Erythroblast (primary cell): ENCODE results near the gene ZNF236.

Source experiments
- GATA1 ChIP-seq: IDR thresholded peaks from 2 replicates; pipeline ENCODE4 v1.6.1; 2011; ENCODE audit warnings: low read depth, mild to moderate bottlenecking, control low read depth, low read length, moderate library complexity
- POLR2A ChIP-seq: IDR thresholded peaks from 2 replicates; pipeline ENCODE4 v1.6.1; 2011; ENCODE audit warnings: mild to moderate bottlenecking, low read length

- TF ChIP-seq POLR2A (no peak), GATA1 (no peak)
Measured at GRCh38 chr18:76823161-76823538, 793 bp downstream of the ZNF236 start.
